Endothelial cell of umbilical vein (primary cell): ENCODE results near the gene LMX1A. TPM values are rescaled to one million over a fixed set of nuclear protein-coding genes. Genes with fewer than 3 reads are reported as not detected.

ENCODE experiments used
- BruUV-seq: library from RNA; stranded (reverse); fragments of 400-500 nt; replicated peaks from 2 replicates; lab custom pipeline; 2021; lab: Mats Ljungman, UMichigan
- CTCF ChIA-PET: fragments of 300-600, 350-600 bp; sonication (Branson Sonifier 250); formaldehyde crosslinking; loops from one replicate; lab custom pipeline; 2021; ENCODE audit warnings: antibody characterized with exemption, inconsistent platforms; lab: Charles Lee
- POLR2A ChIA-PET: fragments of 300-600, 350-600 bp; sonication (Branson Sonifier 250); formaldehyde crosslinking; loops from one replicate; lab custom pipeline; 2021; ENCODE audit warnings: antibody characterized with exemption, inconsistent platforms; lab: Charles Lee
- DNase-seq: peaks from one replicate; pipeline ENCODE4 v3.0.0-alpha.2; 2011; ENCODE audit warnings: low read depth, low spot score
- FAIRE-seq: peaks from 2 replicates; lab custom pipeline; 2011; peaks lifted over from hg19 to GRCh38; lab: Jason Lieb, UNC
- H2AFZ ChIP-seq: 2 replicates; pipeline ENCODE4 v1.6.0; 2012; ENCODE audit warnings: low read depth, low read length, control low read depth, inconsistent platforms
- H3K27ac ChIP-seq: 2 replicates; pipeline ENCODE4 v1.5.1; 2011; ENCODE audit warnings: low read depth, mild to moderate bottlenecking, control low read depth, low read length, moderate library complexity; ENCODE audit not compliant: insufficient read depth
- H3K27me3 ChIP-seq, 2 experiments: 2 replicates each; pipeline versions ENCODE4 v1.6.0 to v1.6.1; 2011; ENCODE audit warnings: low read length in 2 of 2, mixed read lengths in 1 of 2; ENCODE audit not compliant: control insufficient read depth in 2 of 2, insufficient read depth in 2 of 2
- H3K36me3 ChIP-seq, 2 experiments: 2 replicates in 1 of 2; 3 replicates in 1 of 2; pipeline ENCODE4 v1.5.1; 2011; ENCODE audit warnings: low read length in 2 of 2, mild to moderate bottlenecking in 1 of 2, moderate library complexity in 1 of 2; ENCODE audit not compliant: control insufficient read depth in 2 of 2, insufficient read depth in 2 of 2; ENCODE audit errors: extremely low read depth in 1 of 2
- H3K4me1 ChIP-seq: 3 replicates; pipeline ENCODE4 v1.5.1; 2011; ENCODE audit warnings: mild to moderate bottlenecking, low read length; ENCODE audit not compliant: control insufficient read depth, insufficient read depth; ENCODE audit errors: extremely low read depth
- H3K4me2 ChIP-seq: 2 replicates; pipeline ENCODE4 v1.6.1; 2011; ENCODE audit warnings: low read length, control low read depth, mixed read lengths; ENCODE audit not compliant: insufficient read depth
- H3K4me3 ChIP-seq, 3 experiments: fragments of 200-600 bp in 1 of 3; sonication (generic), shearing (Covaris generic) in 1 of 3; replicated peaks in 1 of 3; 2 replicates each; pipeline ENCODE4 v1.5.1; 2011 to 2016; ENCODE audit warnings: control low read depth in 3 of 3, low read length in 3 of 3, mild to moderate bottlenecking in 2 of 3, inconsistent platforms in 1 of 3, low read depth in 1 of 3, moderate library complexity in 1 of 3; ENCODE audit not compliant: insufficient read depth in 1 of 3
- H3K79me2 ChIP-seq: 2 replicates; pipeline ENCODE4 v1.6.0; 2012; ENCODE audit warnings: low read length, inconsistent platforms; ENCODE audit not compliant: control insufficient read depth, insufficient read depth
- H3K9ac ChIP-seq: replicated peaks from 2 replicates; pipeline ENCODE3; 2011; ENCODE audit warnings: low read length, control low read depth; ENCODE audit not compliant: insufficient read depth; ENCODE audit errors: extremely low read depth
- H3K9me1 ChIP-seq: replicated peaks from 3 replicates; pipeline ENCODE4 v1.6.0; 2011; ENCODE audit warnings: mild to moderate bottlenecking, low read length; ENCODE audit not compliant: control insufficient read depth, insufficient read depth; ENCODE audit errors: extremely low read depth
- H3K9me3 ChIP-seq: replicated peaks from 2 replicates; pipeline ENCODE4 v1.5.1; 2012; ENCODE audit warnings: low read length, inconsistent platforms; ENCODE audit not compliant: control insufficient read depth, insufficient read depth
- H4K20me1 ChIP-seq: replicated peaks from 2 replicates; pipeline ENCODE3; 2011; ENCODE audit warnings: mild to moderate bottlenecking, low read length; ENCODE audit not compliant: control insufficient read depth, insufficient read depth; ENCODE audit errors: extremely low read depth
- CTCF ChIP-seq, 2 donors: IDR thresholded peaks; 1 replicate in 1 of 2; 2 replicates in 1 of 2; pipeline ENCODE4 v1.5.1; 2011; ENCODE audit warnings: low read length in 2 of 2, mild to moderate bottlenecking in 2 of 2, moderate library complexity in 2 of 2, control low read depth in 1 of 2, inconsistent platforms in 1 of 2, low read depth in 1 of 2; ENCODE audit not compliant: insufficient read depth in 1 of 2; ENCODE audit errors: extremely low read depth in 1 of 2
- EZH2 ChIP-seq: IDR thresholded peaks from 2 replicates; pipeline ENCODE4 v1.6.1; 2012; ENCODE audit warnings: borderline replicate concordance, low read depth, mild to moderate bottlenecking, moderate library complexity, low read length, inconsistent platforms; ENCODE audit not compliant: severe bottlenecking
- FOS ChIP-seq: IDR thresholded peaks from 2 replicates; pipeline ENCODE4 v1.6.1; 2011; ENCODE audit warnings: mild to moderate bottlenecking, low read length, moderate library complexity, borderline replicate concordance; ENCODE audit not compliant: insufficient read depth
- GATA2 ChIP-seq: IDR thresholded peaks from 2 replicates; pipeline ENCODE4 v1.7.0; 2011; ENCODE audit warnings: low read depth, mild to moderate bottlenecking, moderate library complexity, mixed read lengths, low read length; ENCODE audit not compliant: insufficient read length, insufficient read depth
- JUN ChIP-seq: IDR thresholded peaks from 2 replicates; pipeline ENCODE4 v1.6.1; 2011; ENCODE audit warnings: borderline replicate concordance, low read depth; ENCODE audit not compliant: insufficient read length, insufficient read depth
- MYC ChIP-seq: IDR thresholded peaks from one replicate; pipeline ENCODE4 v1.6.1; 2011; ENCODE audit warnings: mild to moderate bottlenecking, low read depth, low read length
- POLR2A ChIP-seq: IDR thresholded peaks from 2 replicates; pipeline ENCODE4 v1.6.1; 2012; ENCODE audit warnings: low read depth, mild to moderate bottlenecking, control low read depth, low read length
- POLR2AphosphoS5 ChIP-seq: IDR thresholded peaks from 2 replicates; pipeline ENCODE4 v1.6.1; 2012; ENCODE audit warnings: low read depth, mild to moderate bottlenecking, control low read depth, low read length, moderate library complexity; ENCODE audit not compliant: insufficient read depth
- dilution Hi-C: fragments of 300-500 bp; cut with MboI; formaldehyde crosslinking; loops from one replicate; pipeline ENCODE4 v1.15.0; 2019; ENCODE audit warnings: low sequenced_read_pairs; ENCODE audit not compliant: extremely low pct_ligation_motif_present
- intact Hi-C: fragments of 100-400 bp; cut with micrococcal nuclease; formaldehyde crosslinking; loops from one replicate; pipeline ENCODE4 v1.10.0; 2022
- polyA plus RNA-seq, 4 experiments: library from polyadenylated mRNA; depleted of rRNA in 3 of 4; stranded (reverse) in 3 of 4; unstranded in 1 of 4; fragments of >200 nt; gene quantifications; 2 replicates each; pipeline versions ENCODE4 v1.2.1 to v1.2.3, GENCODE V29; 2011 to 2012; ENCODE audit warnings: missing spikeins in 1 of 4
- total RNA-seq: library from RNA; stranded (reverse); gene quantifications from 2 replicates; pipeline ENCODE4 v1.2.3, GENCODE V29; 2021
- TF ChIP-seq, protein P1 (sequence below): IDR thresholded peaks from 2 replicates; pipeline ENCODE4 v1.6.1; 2011; ENCODE audit not compliant: insufficient read depth, insufficient read length

The LMX1A gene
- total and polyA plus RNA-seq, 2 donors (not counting 3 experiments of a cell fraction or from before 2014, with no cell fraction given) = not detected

GRCh38 chr1:165330483-165330882 lies 26.0 kb downstream of the LMX1A start:
- no peak for FAIRE-seq
- no TSS peak for BruUV-seq
- no peaks in the 10 kb centered on the region for H3K9me1 ChIP-seq
- H2AFZ ChIP-seq = no peak overlapping the region
- H3K36me3 ChIP-seq = no peaks in the 10 kb centered on the region
- no peaks in the 10 kb centered on the region for H3K27me3 ChIP-seq
- no peak overlapping the region for H3K4me2 ChIP-seq
- H4K20me1 ChIP-seq = no peaks in the 10 kb centered on the region
- H3K4me1 ChIP-seq = no peaks in the 10 kb centered on the region
- intact Hi-C loops (no loop called here), dilution Hi-C loops (no loop called here)
- TF ChIP-seq FOS = no peak
- no peak for TF ChIP-seq POLR2AphosphoS5
- no peak for TF ChIP-seq JUN
- TF ChIP-seq CTCF (IDR thresholded peaks at IDR 0.05; ENCODE audit: extremely low read depth in 1 of 2, insufficient read depth in 1 of 2, low read depth in 1 of 2, low read length in 2 of 2) = no peak
- TF ChIP-seq EZH2 = no peak
- TF ChIP-seq POLR2A = no peak
- no peak for TF ChIP-seq GATA2
- TF ChIP-seq, protein P1, sequence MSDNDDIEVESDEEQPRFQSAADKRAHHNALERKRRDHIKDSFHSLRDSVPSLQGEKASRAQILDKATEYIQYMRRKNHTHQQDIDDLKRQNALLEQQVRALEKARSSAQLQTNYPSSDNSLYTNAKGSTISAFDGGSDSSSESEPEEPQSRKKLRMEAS = no peak
- TF ChIP-seq MYC = no peak
- H3K9me3 ChIP-seq = no peaks in the 10 kb centered on the region
- no peak overlapping the region for H3K4me3 ChIP-seq
- H3K27ac ChIP-seq = no peak overlapping the region
- no peak for DNase-seq
- no peaks in the 10 kb centered on the region for H3K79me2 ChIP-seq
- no peak overlapping the region for H3K9ac ChIP-seq
- CTCF ChIA-PET = no interaction called here
- POLR2A ChIA-PET = no interaction called here
